ENCODE measurements around the gene CLDND2. TPM values are rescaled to one million over a fixed set of nuclear protein-coding genes. Genes with fewer than 3 reads are reported as not detected.
A peak's percentile ranks its signal among the peaks of the same experiment; 100 is the strongest.

The CLDND2 gene
- total RNA-seq, 1 donor from 2014 or later: 0.84 TPM

DNA sequence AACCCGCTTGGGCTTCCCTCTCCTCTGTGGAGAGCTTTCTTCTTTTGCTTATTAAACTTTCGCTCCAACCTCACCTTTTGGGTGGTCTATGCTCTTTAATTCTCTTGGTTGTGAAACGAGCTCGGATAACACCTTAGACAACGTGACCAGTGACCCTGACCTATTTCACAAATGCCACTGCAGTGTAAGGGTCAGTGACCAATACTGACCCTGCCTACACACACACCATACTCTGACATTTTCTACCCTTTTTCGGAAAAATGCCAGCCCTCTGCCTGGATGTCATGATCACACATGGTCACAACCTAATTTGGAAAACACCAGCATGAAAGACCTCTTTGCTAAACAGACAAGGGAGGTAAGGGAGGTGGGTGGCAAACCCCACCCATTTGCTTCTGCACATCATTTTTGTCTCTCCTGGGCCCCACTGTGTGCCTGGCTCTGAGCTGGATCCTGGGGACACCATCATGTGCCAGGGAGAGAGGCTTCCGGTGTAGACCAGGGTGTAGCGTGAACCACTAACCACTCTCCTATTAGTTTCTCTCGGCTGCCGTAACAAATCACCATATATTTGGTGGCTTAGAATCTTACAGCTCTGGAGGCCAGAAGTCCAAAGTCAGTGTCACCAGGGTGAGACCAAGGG is 12.5 kb downstream of the CLDND2 start:
- Histone ChIP-seq H3K4me3 (ENCODE audit: insufficient read depth, low read depth, low read length) (no peak overlapping the region), H3K4me1 (ENCODE audit: insufficient read depth, low read length) (peaks cover 15% of the 10 kb centered on the region), H3K27me3 (ENCODE audit: insufficient read depth, low read length) (no peaks in the 10 kb centered on the region), H4K20me1 (ENCODE audit: insufficient read depth, low read length) (peaks cover 9% of the 10 kb centered on the region), H2AFZ (ENCODE audit: low read depth, low read length) (no peak overlapping the region), H3K79me2 (ENCODE audit: insufficient read depth, low read length) (no peaks in the 10 kb centered on the region), H3K9ac (ENCODE audit: low read length) (no peak overlapping the region), H3K27ac (ENCODE audit: low read depth, low read length) (no peak overlapping the region), H3K9me3 (ENCODE audit: insufficient read depth, low read depth, low read length) (no peaks in the 10 kb centered on the region), H3K36me3 (ENCODE audit: insufficient read depth, low read length) (no peaks in the 10 kb centered on the region), H3K4me2 (ENCODE audit: low read length) (no peak overlapping the region)
- Mint-ChIP-seq H3K4me1 (ENCODE audit: low read depth, unreplicated experiment) (peaks cover 14% of the 10 kb centered on the region), H3K27ac (ENCODE audit: unreplicated experiment) (no peak overlapping the region), H3K27me3 (ENCODE audit: low read depth, unreplicated experiment) (no peaks in the 10 kb centered on the region), H3K4me3 (ENCODE audit: unreplicated experiment) (no peak overlapping the region), H3K9me3 (ENCODE audit: unreplicated experiment) (no peaks in the 10 kb centered on the region), H3K36me3 (ENCODE audit: low read depth, unreplicated experiment) (peaks cover 17% of the 10 kb centered on the region)
- TF ChIP-seq EZH2 (IDR thresholded peaks at IDR 0.05; ENCODE audit: insufficient read depth, low read length): no peak
- TF ChIP-seq, protein P1, sequence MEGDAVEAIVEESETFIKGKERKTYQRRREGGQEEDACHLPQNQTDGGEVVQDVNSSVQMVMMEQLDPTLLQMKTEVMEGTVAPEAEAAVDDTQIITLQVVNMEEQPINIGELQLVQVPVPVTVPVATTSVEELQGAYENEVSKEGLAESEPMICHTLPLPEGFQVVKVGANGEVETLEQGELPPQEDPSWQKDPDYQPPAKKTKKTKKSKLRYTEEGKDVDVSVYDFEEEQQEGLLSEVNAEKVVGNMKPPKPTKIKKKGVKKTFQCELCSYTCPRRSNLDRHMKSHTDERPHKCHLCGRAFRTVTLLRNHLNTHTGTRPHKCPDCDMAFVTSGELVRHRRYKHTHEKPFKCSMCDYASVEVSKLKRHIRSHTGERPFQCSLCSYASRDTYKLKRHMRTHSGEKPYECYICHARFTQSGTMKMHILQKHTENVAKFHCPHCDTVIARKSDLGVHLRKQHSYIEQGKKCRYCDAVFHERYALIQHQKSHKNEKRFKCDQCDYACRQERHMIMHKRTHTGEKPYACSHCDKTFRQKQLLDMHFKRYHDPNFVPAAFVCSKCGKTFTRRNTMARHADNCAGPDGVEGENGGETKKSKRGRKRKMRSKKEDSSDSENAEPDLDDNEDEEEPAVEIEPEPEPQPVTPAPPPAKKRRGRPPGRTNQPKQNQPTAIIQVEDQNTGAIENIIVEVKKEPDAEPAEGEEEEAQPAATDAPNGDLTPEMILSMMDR (IDR thresholded peaks at IDR 0.05; ENCODE audit: insufficient read depth, low read depth, low read length): no peak
- DNase-seq (ENCODE audit: low read depth) (no peak), FAIRE-seq (no peak)

DNA sequence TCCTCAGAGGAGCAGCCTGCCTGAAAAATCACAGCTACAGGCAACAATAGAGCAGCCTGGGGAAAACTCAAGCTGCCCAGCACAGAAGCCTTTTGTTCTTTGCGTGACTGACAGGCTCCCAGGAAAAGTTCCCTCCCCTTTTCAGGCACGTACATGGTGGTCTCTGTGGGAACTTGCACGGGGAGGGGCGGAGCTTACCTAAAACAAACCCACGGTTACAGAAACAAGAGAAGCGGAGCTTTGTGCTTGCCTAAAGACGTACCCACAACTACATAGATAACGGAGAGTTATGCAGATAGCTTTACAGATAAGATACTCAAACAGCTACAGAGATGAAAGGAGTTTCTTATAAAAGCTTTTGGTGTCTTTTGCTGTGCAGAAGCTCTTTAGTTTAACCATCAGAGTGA is 14.1 kb downstream of the CLDND2 start:
- Mint-ChIP-seq H3K4me1 (ENCODE audit: low read depth, unreplicated experiment) (peaks cover 14% of the 10 kb centered on the region), H3K4me3 (ENCODE audit: unreplicated experiment) (no peak overlapping the region), H3K9me3 (ENCODE audit: unreplicated experiment) (no peaks in the 10 kb centered on the region), H3K27ac (ENCODE audit: unreplicated experiment) (peak overlapping the region; percentile 30), H3K36me3 (ENCODE audit: low read depth, unreplicated experiment) (peaks cover 30% of the 10 kb centered on the region), H3K27me3 (ENCODE audit: low read depth, unreplicated experiment) (no peaks in the 10 kb centered on the region)
- DNase-seq (ENCODE audit: low read depth) (peak; percentile 53), FAIRE-seq (no peak)
- Histone ChIP-seq H3K4me2 (ENCODE audit: low read length) (no peak overlapping the region), H3K4me3 (ENCODE audit: insufficient read depth, low read depth, low read length) (no peak overlapping the region), H2AFZ (ENCODE audit: low read depth, low read length) (no peak overlapping the region), H4K20me1 (ENCODE audit: insufficient read depth, low read length) (peaks cover 8% of the 10 kb centered on the region), H3K9me3 (ENCODE audit: insufficient read depth, low read depth, low read length) (no peaks in the 10 kb centered on the region), H3K36me3 (ENCODE audit: insufficient read depth, low read length) (no peaks in the 10 kb centered on the region), H3K27me3 (ENCODE audit: insufficient read depth, low read length) (no peaks in the 10 kb centered on the region), H3K4me1 (ENCODE audit: insufficient read depth, low read length) (peaks cover 14% of the 10 kb centered on the region), H3K27ac (ENCODE audit: low read depth, low read length) (no peak overlapping the region), H3K79me2 (ENCODE audit: insufficient read depth, low read length) (no peaks in the 10 kb centered on the region), H3K9ac (ENCODE audit: low read length) (no peak overlapping the region)
- TF ChIP-seq EZH2 (IDR thresholded peaks at IDR 0.05; ENCODE audit: insufficient read depth, low read length): no peak
- TF ChIP-seq, protein P1 (IDR thresholded peaks at IDR 0.05; ENCODE audit: insufficient read depth, low read depth, low read length): no peak

DNA sequence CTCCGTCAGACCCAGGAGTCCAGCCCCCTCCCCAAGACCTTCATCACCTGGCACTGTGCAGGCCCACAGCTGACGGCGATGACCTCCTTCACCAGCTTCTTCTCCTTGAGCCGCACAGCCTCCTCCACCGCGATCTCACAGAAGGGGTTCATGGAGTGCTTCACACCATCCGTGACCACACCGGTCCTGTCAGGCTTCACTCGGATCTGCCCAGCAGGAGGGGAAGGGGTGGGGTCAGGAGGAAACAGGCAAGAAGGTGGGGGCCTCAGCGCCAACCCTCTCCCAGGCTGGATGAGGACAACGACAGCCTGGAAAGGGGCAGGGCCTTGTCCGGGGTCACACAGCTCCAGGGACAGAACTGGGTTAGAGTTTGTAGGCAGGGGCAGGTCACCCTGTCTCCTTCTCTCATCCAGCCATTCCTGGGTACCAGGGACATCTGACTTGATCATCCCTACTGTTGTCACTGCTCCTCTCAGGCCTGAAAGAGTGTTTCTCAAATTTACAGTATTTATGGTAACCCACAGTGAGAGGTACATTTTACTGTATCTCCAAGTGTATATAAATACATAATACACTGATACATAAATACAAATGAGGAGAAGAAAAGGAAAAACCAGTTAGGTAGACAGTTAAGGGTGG is 14.6 kb downstream of the CLDND2 start:
- H3K9ac ChIP-seq (ENCODE audit: low read length): peak overlapping the region; percentile 37
- H2AFZ ChIP-seq (ENCODE audit: low read depth, low read length): no peak overlapping the region
- no peaks in the 10 kb centered on the region for H3K9me3 Mint-ChIP-seq (ENCODE audit: unreplicated experiment)
- H3K4me1 ChIP-seq (ENCODE audit: insufficient read depth, low read length): peaks cover 9% of the 10 kb centered on the region
- no peak for DNase-seq (ENCODE audit: low read depth)
- no peak overlapping the region for H3K4me2 ChIP-seq (ENCODE audit: low read length)
- no peaks in the 10 kb centered on the region for H3K27me3 ChIP-seq (ENCODE audit: insufficient read depth, low read length)
- no peaks in the 10 kb centered on the region for H3K27me3 Mint-ChIP-seq (ENCODE audit: low read depth, unreplicated experiment)
- no peaks in the 10 kb centered on the region for H3K9me3 ChIP-seq (ENCODE audit: insufficient read depth, low read depth, low read length)
- H3K27ac Mint-ChIP-seq (ENCODE audit: unreplicated experiment): no peak overlapping the region
- H3K4me3 ChIP-seq (ENCODE audit: insufficient read depth, low read depth, low read length): no peak overlapping the region
- no peak overlapping the region for H3K4me3 Mint-ChIP-seq (ENCODE audit: unreplicated experiment)
- no peak overlapping the region for H3K27ac ChIP-seq (ENCODE audit: low read depth, low read length)
- H3K4me1 Mint-ChIP-seq (ENCODE audit: low read depth, unreplicated experiment): peaks cover 9% of the 10 kb centered on the region
- peaks cover 30% of the 10 kb centered on the region for H3K36me3 Mint-ChIP-seq (ENCODE audit: low read depth, unreplicated experiment)
- H3K36me3 ChIP-seq (ENCODE audit: insufficient read depth, low read length): no peaks in the 10 kb centered on the region
- no peak for FAIRE-seq
- H4K20me1 ChIP-seq (ENCODE audit: insufficient read depth, low read length): peaks cover 3% of the 10 kb centered on the region
- H3K79me2 ChIP-seq (ENCODE audit: insufficient read depth, low read length): no peaks in the 10 kb centered on the region
- no peak for TF ChIP-seq EZH2 (IDR thresholded peaks at IDR 0.05; ENCODE audit: insufficient read depth, low read length)
- TF ChIP-seq, protein P1 (IDR thresholded peaks at IDR 0.05; ENCODE audit: insufficient read depth, low read depth, low read length): no peak

All from astrocyte (in vitro differentiated cells and primary cell).